Heart left ventricle (tissue), 13 donors: ENCODE measurements around the gene LYG1.

ENCODE experiments used
- POLR2A ChIP-seq, 2 donors: fragments of 450-650 bp; IDR thresholded peaks; one replicate each; pipeline ENCODE4 v1.6.1; 2017; ENCODE audit warnings: antibody characterized with exemption in 2 of 2, mild to moderate bottlenecking in 2 of 2, moderate library complexity in 2 of 2
- TF ChIP-seq, protein P1 (sequence below), 12 donors: fragments of 200-600 bp; sonication (generic) in 4 of 12; IDR thresholded peaks; one replicate each; pipeline versions ENCODE4 v1.5.0 to v1.8.0; 2018 to 2022; ENCODE audit warnings: antibody characterized with exemption in 12 of 12, mild to moderate bottlenecking in 5 of 12
- donor health status: ischemic (EF 13 %, LVEDD 7.1; RV severe dilation, severe dysfunction).
- donor health status: DM: no; HTN: yes; CAD: no.
- donor health status: DM: no; HTN: no; CAD: no.
- donor health status: ischemic (EF 25% LVEDD 6.9; RV normal size, moderate dysfunction).
- donor health status: ischemic (EF 25% LVEDD 5.7; RV mildly dilated, moderate dysfunction).
- donor health status: ischemic (EF 35%, LVEDD 5.7; RV mildly dilated, moderate dysfunction).
- donor health status: nonischemic (EF 11% LVEDD 7.7; RV severe dilation, severe dysfunction).
- donor health status: DM: yes; HTN: yes; CAD: no.
- donor health status: PGD.
- donor health status: ischemic (EF 29% LVEDD 5.4; RV normal size, mild dysfunction).
- donor health status: nonischemic (EF 23%, LVEDD 6.1; RV moderate dilation, normal function).

DNA sequence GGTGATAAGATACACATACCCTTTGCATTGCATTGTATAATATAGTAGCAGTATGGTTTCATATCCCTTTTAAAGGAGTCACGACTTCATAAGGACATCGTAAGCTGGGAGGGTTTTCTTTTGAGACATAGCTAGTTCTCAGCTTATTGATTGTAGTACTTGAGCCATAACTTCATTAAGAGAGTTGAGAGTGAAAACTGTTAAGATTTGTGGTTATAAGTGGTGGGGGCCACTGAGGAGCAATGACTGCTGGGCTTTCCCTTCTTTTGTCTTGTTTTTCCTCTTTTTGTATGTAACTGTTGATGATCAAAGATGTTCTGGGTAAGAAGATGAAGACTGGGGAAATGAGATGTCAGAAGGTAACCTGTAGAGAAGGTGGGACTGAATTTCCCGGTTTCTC, 47.2 kb upstream of the LYG1 start:
- TF ChIP-seq POLR2A (IDR thresholded peaks at IDR 0.05) = no peak
- TF ChIP-seq, protein P1, sequence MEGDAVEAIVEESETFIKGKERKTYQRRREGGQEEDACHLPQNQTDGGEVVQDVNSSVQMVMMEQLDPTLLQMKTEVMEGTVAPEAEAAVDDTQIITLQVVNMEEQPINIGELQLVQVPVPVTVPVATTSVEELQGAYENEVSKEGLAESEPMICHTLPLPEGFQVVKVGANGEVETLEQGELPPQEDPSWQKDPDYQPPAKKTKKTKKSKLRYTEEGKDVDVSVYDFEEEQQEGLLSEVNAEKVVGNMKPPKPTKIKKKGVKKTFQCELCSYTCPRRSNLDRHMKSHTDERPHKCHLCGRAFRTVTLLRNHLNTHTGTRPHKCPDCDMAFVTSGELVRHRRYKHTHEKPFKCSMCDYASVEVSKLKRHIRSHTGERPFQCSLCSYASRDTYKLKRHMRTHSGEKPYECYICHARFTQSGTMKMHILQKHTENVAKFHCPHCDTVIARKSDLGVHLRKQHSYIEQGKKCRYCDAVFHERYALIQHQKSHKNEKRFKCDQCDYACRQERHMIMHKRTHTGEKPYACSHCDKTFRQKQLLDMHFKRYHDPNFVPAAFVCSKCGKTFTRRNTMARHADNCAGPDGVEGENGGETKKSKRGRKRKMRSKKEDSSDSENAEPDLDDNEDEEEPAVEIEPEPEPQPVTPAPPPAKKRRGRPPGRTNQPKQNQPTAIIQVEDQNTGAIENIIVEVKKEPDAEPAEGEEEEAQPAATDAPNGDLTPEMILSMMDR (IDR thresholded peaks at IDR 0.05) = no peak
